HG03439 (cell line): ENCODE data around the gene ZNF93.
A peak's percentile ranks its signal among the peaks of the same experiment; 100 is the strongest.
"Not testable (repeated sequence)": the region's sequence is repeated elsewhere in the genome, so short reads cannot be mapped to it uniquely, and the experiment has no call there.

ENCODE experiments used
- ATAC-seq: cut with Tn5 transposase; IDR thresholded peaks from one replicate; pipeline ENCODE4 v1.9.1; 2021; ENCODE audit warnings: mild to moderate bottlenecking, moderate library complexity; ENCODE audit not compliant: unreplicated experiment

ZNF93 gene

GRCh38 chr19:19900729-19901444, at the start of gene ZNF93:
TSS of gene ZNF93 (plus strand) at chr19:19900946. CDS start at chr19:19901089, 143 bp downstream.
- ATAC-seq = peak; percentile 95

- ATAC-seq = not testable (repeated sequence)
Observed at GRCh38 chr19:19851740-19852139, 49.0 kb upstream of the ZNF93 start.

- ATAC-seq = no peak
Observed at GRCh38 chr19:19858751-19859150, 42.0 kb upstream of the ZNF93 start.

- ATAC-seq = no peak
Observed at GRCh38 chr19:19860756-19861390, 39.9 kb upstream of the ZNF93 start.

GRCh38 chr19:19865750-19866610, 34.8 kb upstream of the ZNF93 start, which contains the start of gene ZNF253:
TSS of gene ZNF253 (plus strand) at chr19:19865882. CDS start at chr19:19865997, 115 bp downstream.
- ATAC-seq = peak; percentile 93

- ATAC-seq = no peak
Observed at GRCh38 chr19:19866611-19867248, 34.0 kb upstream of the ZNF93 start.

GRCh38 chr19:19870086-19870485, 30.7 kb upstream of the ZNF93 start:
- ATAC-seq = not testable (repeated sequence)

- ATAC-seq = no peak
Observed at GRCh38 chr19:19871932-19872331, 28.8 kb upstream of the ZNF93 start.

GRCh38 chr19:19873381-19873780, 27.4 kb upstream of the ZNF93 start:
- ATAC-seq = no peak

- ATAC-seq = no peak
Observed at GRCh38 chr19:19877724-19878123, 23.0 kb upstream of the ZNF93 start.

GRCh38 chr19:19884583-19884982, 16.2 kb upstream of the ZNF93 start:
- ATAC-seq = no peak

- not testable (repeated sequence) for ATAC-seq
Observed at GRCh38 chr19:19892055-19892941, 8.4 kb upstream of the ZNF93 start.

GRCh38 chr19:19900139-19900728, 512 bp upstream of the ZNF93 start:
- ATAC-seq = no peak

- ATAC-seq = not testable (repeated sequence)
Observed at GRCh38 chr19:19907551-19907950, 6.8 kb downstream of the ZNF93 start.

GRCh38 chr19:19909654-19910053, 8.9 kb downstream of the ZNF93 start:
- no peak for ATAC-seq

- ATAC-seq = no peak
Observed at GRCh38 chr19:19911150-19911549, 10.4 kb downstream of the ZNF93 start.

GRCh38 chr19:19914596-19914995, 13.8 kb downstream of the ZNF93 start:
- ATAC-seq = no peak

- ATAC-seq = not testable (repeated sequence)
Observed at GRCh38 chr19:19930417-19930816, 29.7 kb downstream of the ZNF93 start.
